Endothelial cell of umbilical vein (primary cell): ENCODE data around the gene CCDC146. TPM values are rescaled to one million over a fixed set of nuclear protein-coding genes. Genes with fewer than 3 reads are reported as not detected.
"Not testable (repeated sequence)": the region's sequence is repeated elsewhere in the genome, so short reads cannot be mapped to it uniquely, and the experiment has no call there.

Experiments used
- BruUV-seq: library from RNA; stranded (reverse); fragments of 400-500 nt; replicated peaks from 2 replicates; lab custom pipeline; 2021; lab: Mats Ljungman, UMichigan
- CTCF ChIA-PET: fragments of 300-600, 350-600 bp; sonication (Branson Sonifier 250); formaldehyde crosslinking; loops from one replicate; lab custom pipeline; 2021; ENCODE audit warnings: antibody characterized with exemption, inconsistent platforms; lab: Charles Lee
- POLR2A ChIA-PET: fragments of 300-600, 350-600 bp; sonication (Branson Sonifier 250); formaldehyde crosslinking; loops from one replicate; lab custom pipeline; 2021; ENCODE audit warnings: antibody characterized with exemption, inconsistent platforms; lab: Charles Lee
- DNase-seq: peaks from one replicate; pipeline ENCODE4 v3.0.0-alpha.2; 2011; ENCODE audit warnings: low read depth, low spot score
- FAIRE-seq: peaks from 2 replicates; lab custom pipeline; 2011; peaks lifted over from hg19 to GRCh38; lab: Jason Lieb, UNC
- H2AFZ ChIP-seq: 2 replicates; pipeline ENCODE4 v1.6.0; 2012; ENCODE audit warnings: low read depth, low read length, control low read depth, inconsistent platforms
- H3K27ac ChIP-seq: 2 replicates; pipeline ENCODE4 v1.5.1; 2011; ENCODE audit warnings: low read depth, mild to moderate bottlenecking, control low read depth, low read length, moderate library complexity; ENCODE audit not compliant: insufficient read depth
- H3K27me3 ChIP-seq, 2 experiments: 2 replicates each; pipeline versions ENCODE4 v1.6.0 to v1.6.1; 2011; ENCODE audit warnings: low read length in 2 of 2, mixed read lengths in 1 of 2; ENCODE audit not compliant: control insufficient read depth in 2 of 2, insufficient read depth in 2 of 2
- H3K36me3 ChIP-seq, 2 experiments: 2 replicates in 1 of 2; 3 replicates in 1 of 2; pipeline ENCODE4 v1.5.1; 2011; ENCODE audit warnings: low read length in 2 of 2, mild to moderate bottlenecking in 1 of 2, moderate library complexity in 1 of 2; ENCODE audit not compliant: control insufficient read depth in 2 of 2, insufficient read depth in 2 of 2; ENCODE audit errors: extremely low read depth in 1 of 2
- H3K4me1 ChIP-seq: 3 replicates; pipeline ENCODE4 v1.5.1; 2011; ENCODE audit warnings: mild to moderate bottlenecking, low read length; ENCODE audit not compliant: control insufficient read depth, insufficient read depth; ENCODE audit errors: extremely low read depth
- H3K4me2 ChIP-seq: 2 replicates; pipeline ENCODE4 v1.6.1; 2011; ENCODE audit warnings: low read length, control low read depth, mixed read lengths; ENCODE audit not compliant: insufficient read depth
- H3K4me3 ChIP-seq, 3 experiments: fragments of 200-600 bp in 1 of 3; sonication (generic), shearing (Covaris generic) in 1 of 3; replicated peaks in 1 of 3; 2 replicates each; pipeline ENCODE4 v1.5.1; 2011 to 2016; ENCODE audit warnings: control low read depth in 3 of 3, low read length in 3 of 3, mild to moderate bottlenecking in 2 of 3, inconsistent platforms in 1 of 3, low read depth in 1 of 3, moderate library complexity in 1 of 3; ENCODE audit not compliant: insufficient read depth in 1 of 3
- H3K79me2 ChIP-seq: 2 replicates; pipeline ENCODE4 v1.6.0; 2012; ENCODE audit warnings: low read length, inconsistent platforms; ENCODE audit not compliant: control insufficient read depth, insufficient read depth
- H3K9ac ChIP-seq: replicated peaks from 2 replicates; pipeline ENCODE3; 2011; ENCODE audit warnings: low read length, control low read depth; ENCODE audit not compliant: insufficient read depth; ENCODE audit errors: extremely low read depth
- H3K9me1 ChIP-seq: replicated peaks from 3 replicates; pipeline ENCODE4 v1.6.0; 2011; ENCODE audit warnings: mild to moderate bottlenecking, low read length; ENCODE audit not compliant: control insufficient read depth, insufficient read depth; ENCODE audit errors: extremely low read depth
- H3K9me3 ChIP-seq: replicated peaks from 2 replicates; pipeline ENCODE4 v1.5.1; 2012; ENCODE audit warnings: low read length, inconsistent platforms; ENCODE audit not compliant: control insufficient read depth, insufficient read depth
- H4K20me1 ChIP-seq: replicated peaks from 2 replicates; pipeline ENCODE3; 2011; ENCODE audit warnings: mild to moderate bottlenecking, low read length; ENCODE audit not compliant: control insufficient read depth, insufficient read depth; ENCODE audit errors: extremely low read depth
- EZH2 ChIP-seq: IDR thresholded peaks from 2 replicates; pipeline ENCODE4 v1.6.1; 2012; ENCODE audit warnings: borderline replicate concordance, low read depth, mild to moderate bottlenecking, moderate library complexity, low read length, inconsistent platforms; ENCODE audit not compliant: severe bottlenecking
- FOS ChIP-seq: IDR thresholded peaks from 2 replicates; pipeline ENCODE4 v1.6.1; 2011; ENCODE audit warnings: mild to moderate bottlenecking, low read length, moderate library complexity, borderline replicate concordance; ENCODE audit not compliant: insufficient read depth
- GATA2 ChIP-seq: IDR thresholded peaks from 2 replicates; pipeline ENCODE4 v1.7.0; 2011; ENCODE audit warnings: low read depth, mild to moderate bottlenecking, moderate library complexity, mixed read lengths, low read length; ENCODE audit not compliant: insufficient read length, insufficient read depth
- JUN ChIP-seq: IDR thresholded peaks from 2 replicates; pipeline ENCODE4 v1.6.1; 2011; ENCODE audit warnings: borderline replicate concordance, low read depth; ENCODE audit not compliant: insufficient read length, insufficient read depth
- MYC ChIP-seq: IDR thresholded peaks from one replicate; pipeline ENCODE4 v1.6.1; 2011; ENCODE audit warnings: mild to moderate bottlenecking, low read depth, low read length
- POLR2A ChIP-seq: IDR thresholded peaks from 2 replicates; pipeline ENCODE4 v1.6.1; 2012; ENCODE audit warnings: low read depth, mild to moderate bottlenecking, control low read depth, low read length
- POLR2AphosphoS5 ChIP-seq: IDR thresholded peaks from 2 replicates; pipeline ENCODE4 v1.6.1; 2012; ENCODE audit warnings: low read depth, mild to moderate bottlenecking, control low read depth, low read length, moderate library complexity; ENCODE audit not compliant: insufficient read depth
- dilution Hi-C: fragments of 300-500 bp; cut with MboI; formaldehyde crosslinking; loops from one replicate; pipeline ENCODE4 v1.15.0; 2019; ENCODE audit warnings: low sequenced_read_pairs; ENCODE audit not compliant: extremely low pct_ligation_motif_present
- intact Hi-C: fragments of 100-400 bp; cut with micrococcal nuclease; formaldehyde crosslinking; loops from one replicate; pipeline ENCODE4 v1.10.0; 2022
- polyA plus RNA-seq, 4 experiments: library from polyadenylated mRNA; depleted of rRNA in 3 of 4; stranded (reverse) in 3 of 4; unstranded in 1 of 4; fragments of >200 nt; gene quantifications; 2 replicates each; pipeline versions ENCODE4 v1.2.1 to v1.2.3, GENCODE V29; 2011 to 2012; ENCODE audit warnings: missing spikeins in 1 of 4
- total RNA-seq: library from RNA; stranded (reverse); gene quantifications from 2 replicates; pipeline ENCODE4 v1.2.3, GENCODE V29; 2021
- TF ChIP-seq, protein P1 (sequence below), 2 donors: IDR thresholded peaks; 1 replicate in 1 of 2; 2 replicates in 1 of 2; pipeline ENCODE4 v1.5.1; 2011; ENCODE audit warnings: low read length in 2 of 2, mild to moderate bottlenecking in 2 of 2, moderate library complexity in 2 of 2, control low read depth in 1 of 2, inconsistent platforms in 1 of 2, low read depth in 1 of 2; ENCODE audit not compliant: insufficient read depth in 1 of 2; ENCODE audit errors: extremely low read depth in 1 of 2
- TF ChIP-seq, protein P2 (sequence below): IDR thresholded peaks from 2 replicates; pipeline ENCODE4 v1.6.1; 2011; ENCODE audit not compliant: insufficient read depth, insufficient read length

Gene CCDC146
- total and polyA plus RNA-seq, 2 donors (not counting 3 experiments of a cell fraction or from before 2014, with no cell fraction given), result 0.65 to 2.2 TPM

DNA sequence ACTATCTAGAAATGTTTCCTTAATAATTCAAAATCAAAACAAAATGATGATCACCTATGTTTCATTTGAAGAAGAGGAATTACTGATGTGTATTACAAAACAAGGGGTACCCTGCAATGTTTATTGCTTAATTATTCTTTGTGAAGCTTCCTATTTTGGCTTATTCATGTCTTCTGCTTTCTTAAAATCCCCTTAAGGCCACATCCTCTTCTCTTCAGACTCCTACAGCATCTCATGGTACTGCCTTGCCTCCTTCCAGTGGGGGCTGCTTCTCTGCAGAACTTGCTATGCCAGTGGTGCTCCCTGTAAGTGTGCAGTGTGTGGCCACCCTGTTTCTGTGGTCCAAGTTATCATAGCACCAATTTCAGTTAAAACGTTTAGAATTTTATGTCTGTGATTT is 35.0 kb downstream of the CCDC146 start:
- intact Hi-C loops (no loop called here), dilution Hi-C loops (no loop called here)
- H3K79me2 ChIP-seq, result no peaks in the 10 kb centered on the region
- no peaks in the 10 kb centered on the region for H3K9me3 ChIP-seq
- BruUV-seq, result no TSS peak
- no peak for FAIRE-seq
- H2AFZ ChIP-seq, result peak overlapping the region; percentile 59
- ChIA-PET CTCF (no interaction called here), POLR2A (no interaction called here)
- no peak overlapping the region for H3K9ac ChIP-seq
- peaks cover 4% of the 10 kb centered on the region for H3K4me1 ChIP-seq
- H3K27me3 ChIP-seq, result no peaks in the 10 kb centered on the region
- DNase-seq, result peak; percentile 28
- no peaks in the 10 kb centered on the region for H3K9me1 ChIP-seq
- H3K4me3 ChIP-seq, result no peak overlapping the region
- no peak overlapping the region for H3K27ac ChIP-seq
- no peak for TF ChIP-seq GATA2
- TF ChIP-seq, protein P1, sequence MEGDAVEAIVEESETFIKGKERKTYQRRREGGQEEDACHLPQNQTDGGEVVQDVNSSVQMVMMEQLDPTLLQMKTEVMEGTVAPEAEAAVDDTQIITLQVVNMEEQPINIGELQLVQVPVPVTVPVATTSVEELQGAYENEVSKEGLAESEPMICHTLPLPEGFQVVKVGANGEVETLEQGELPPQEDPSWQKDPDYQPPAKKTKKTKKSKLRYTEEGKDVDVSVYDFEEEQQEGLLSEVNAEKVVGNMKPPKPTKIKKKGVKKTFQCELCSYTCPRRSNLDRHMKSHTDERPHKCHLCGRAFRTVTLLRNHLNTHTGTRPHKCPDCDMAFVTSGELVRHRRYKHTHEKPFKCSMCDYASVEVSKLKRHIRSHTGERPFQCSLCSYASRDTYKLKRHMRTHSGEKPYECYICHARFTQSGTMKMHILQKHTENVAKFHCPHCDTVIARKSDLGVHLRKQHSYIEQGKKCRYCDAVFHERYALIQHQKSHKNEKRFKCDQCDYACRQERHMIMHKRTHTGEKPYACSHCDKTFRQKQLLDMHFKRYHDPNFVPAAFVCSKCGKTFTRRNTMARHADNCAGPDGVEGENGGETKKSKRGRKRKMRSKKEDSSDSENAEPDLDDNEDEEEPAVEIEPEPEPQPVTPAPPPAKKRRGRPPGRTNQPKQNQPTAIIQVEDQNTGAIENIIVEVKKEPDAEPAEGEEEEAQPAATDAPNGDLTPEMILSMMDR (IDR thresholded peaks at IDR 0.05; ENCODE audit: extremely low read depth in 1 of 2, insufficient read depth in 1 of 2, low read depth in 1 of 2, low read length in 2 of 2), result no peak
- TF ChIP-seq MYC, result no peak
- TF ChIP-seq, protein P2, sequence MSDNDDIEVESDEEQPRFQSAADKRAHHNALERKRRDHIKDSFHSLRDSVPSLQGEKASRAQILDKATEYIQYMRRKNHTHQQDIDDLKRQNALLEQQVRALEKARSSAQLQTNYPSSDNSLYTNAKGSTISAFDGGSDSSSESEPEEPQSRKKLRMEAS, result no peak
- no peak for TF ChIP-seq EZH2
- no peak for TF ChIP-seq FOS
- no peak for TF ChIP-seq JUN
- no peak for TF ChIP-seq POLR2AphosphoS5
- TF ChIP-seq POLR2A, result no peak
- H4K20me1 ChIP-seq, result no peaks in the 10 kb centered on the region
- H3K4me2 ChIP-seq, result no peak overlapping the region
- no peaks in the 10 kb centered on the region for H3K36me3 ChIP-seq

DNA sequence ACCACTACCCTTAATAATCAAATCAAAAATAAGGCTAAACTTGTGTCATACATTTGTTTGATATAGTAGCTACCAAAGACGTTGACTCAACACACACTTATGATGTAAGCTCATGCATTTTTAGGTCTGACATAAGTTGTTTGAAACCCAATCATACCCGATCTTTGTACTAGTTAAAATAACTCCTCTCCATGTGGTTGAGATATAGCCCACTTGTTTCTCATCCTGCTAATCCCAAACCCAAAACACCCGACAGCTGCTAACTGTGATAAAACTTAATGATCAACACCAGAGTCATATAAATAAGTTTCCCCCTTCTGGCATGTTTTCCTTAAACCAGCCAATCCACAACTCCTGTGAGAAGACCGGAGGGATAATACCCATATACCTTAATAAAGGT is 48.7 kb downstream of the CCDC146 start:
- intact Hi-C loops, BruUV-seq: not testable (repeated sequence)

More for the DNA sequence above, 48.7 kb downstream of the CCDC146 start:
- CTCF ChIA-PET, H3K9ac ChIP-seq, FAIRE-seq, H4K20me1 ChIP-seq, H3K27me3 ChIP-seq, H3K4me1 ChIP-seq, POLR2A ChIA-PET, dilution Hi-C loops, H3K9me3 ChIP-seq, H3K27ac ChIP-seq, H3K9me1 ChIP-seq, DNase-seq, H3K4me3 ChIP-seq, H3K4me2 ChIP-seq, H3K79me2 ChIP-seq, H2AFZ ChIP-seq, H3K36me3 ChIP-seq: not testable (repeated sequence)
